PC-3 (cell line): ENCODE data around the gene VASP.

Source experiments
- EZH2 ChIP-seq: fragments of 300-600 bp; sonication (generic); IDR thresholded peaks from one replicate; pipeline ENCODE4 v1.6.1; 2017; ENCODE audit warnings: antibody characterized with exemption, mild to moderate bottlenecking, low read length; ENCODE audit not compliant: unreplicated experiment
- TF ChIP-seq, protein P1 (sequence below): fragments of 300-600 bp; sonication (generic); conservative IDR thresholded peaks from 2 replicates; pipeline ENCODE4 v1.5.1; 2017; ENCODE audit warnings: antibody characterized with exemption, low read depth, mild to moderate bottlenecking, low read length

DNA sequence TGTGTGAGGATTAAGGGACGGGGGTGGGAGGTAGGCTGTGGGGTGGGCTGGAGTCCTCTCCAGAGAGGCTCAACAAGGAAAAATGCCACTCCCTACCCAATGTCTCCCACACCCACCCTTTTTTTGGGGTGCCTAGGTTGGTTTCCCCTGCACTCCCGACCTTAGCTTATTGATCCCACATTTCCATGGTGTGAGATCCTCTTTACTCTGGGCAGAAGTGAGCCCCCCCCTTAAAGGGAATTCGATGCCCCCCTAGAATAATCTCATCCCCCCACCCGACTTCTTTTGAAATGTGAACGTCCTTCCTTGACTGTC lies 34.0 kb upstream of the VASP start:
- TF ChIP-seq, protein P1, sequence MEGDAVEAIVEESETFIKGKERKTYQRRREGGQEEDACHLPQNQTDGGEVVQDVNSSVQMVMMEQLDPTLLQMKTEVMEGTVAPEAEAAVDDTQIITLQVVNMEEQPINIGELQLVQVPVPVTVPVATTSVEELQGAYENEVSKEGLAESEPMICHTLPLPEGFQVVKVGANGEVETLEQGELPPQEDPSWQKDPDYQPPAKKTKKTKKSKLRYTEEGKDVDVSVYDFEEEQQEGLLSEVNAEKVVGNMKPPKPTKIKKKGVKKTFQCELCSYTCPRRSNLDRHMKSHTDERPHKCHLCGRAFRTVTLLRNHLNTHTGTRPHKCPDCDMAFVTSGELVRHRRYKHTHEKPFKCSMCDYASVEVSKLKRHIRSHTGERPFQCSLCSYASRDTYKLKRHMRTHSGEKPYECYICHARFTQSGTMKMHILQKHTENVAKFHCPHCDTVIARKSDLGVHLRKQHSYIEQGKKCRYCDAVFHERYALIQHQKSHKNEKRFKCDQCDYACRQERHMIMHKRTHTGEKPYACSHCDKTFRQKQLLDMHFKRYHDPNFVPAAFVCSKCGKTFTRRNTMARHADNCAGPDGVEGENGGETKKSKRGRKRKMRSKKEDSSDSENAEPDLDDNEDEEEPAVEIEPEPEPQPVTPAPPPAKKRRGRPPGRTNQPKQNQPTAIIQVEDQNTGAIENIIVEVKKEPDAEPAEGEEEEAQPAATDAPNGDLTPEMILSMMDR = no peak
- TF ChIP-seq EZH2 = no peak
